Left cardiac atrium (tissue), 4 donors: ENCODE measurements around the gene TEAD3. TPM values are rescaled to one million over a fixed set of nuclear protein-coding genes. Genes with fewer than 3 reads are reported as not detected.
"Not testable (repeated sequence)": the region's sequence is repeated elsewhere in the genome, so short reads cannot be mapped to it uniquely, and the experiment has no call there.

Experiments used
- ATAC-seq, 2 donors: fragments of 200-7000 bp; cut with Tn5 transposase; one replicate each; pipeline ENCODE4 v1.9.1; 2020; ENCODE audit warnings: mild to moderate bottlenecking in 2 of 2, moderate library complexity in 2 of 2
- DNase-seq: peaks from one replicate; pipeline ENCODE4 v3.0.0-alpha.2; 2020
- intact Hi-C, 2 donors: fragments of 100-400 bp; cut with DNase I; formaldehyde crosslinking; loops; one replicate each; pipeline versions ENCODE4 v1.14.1 to v1.15.1; 2022 to 2023
- microRNA-seq, 2 donors: library from miRNA; unstranded; fragments of <30 nt; microRNA quantifications; one replicate each; pipeline ENCODE4 v1.2.0, GENCODE V29; 2020
- total RNA-seq, 2 donors: library from RNA; stranded (reverse); fragmentation: NEBNext Ultra II Directional; extraction: Animal tissue kit (Norgen Biotek cat#: 25700); gene quantifications; one replicate each; pipeline ENCODE4 v1.2.1, GENCODE V29; 2021
- donor health status: DM: no; HTN: yes; CAD: no.
- donor health status: DM: no; HTN: yes; CAD: no; lungs with severe emphysema.
- donor health status: DM: yes; HTN: yes; CAD: no.
- donor health status: Dilated cardiomyopathy.

TEAD3 gene
- total RNA-seq, 2 donors from 2014 or later: 22.4 to 39.6 TPM

DNA sequence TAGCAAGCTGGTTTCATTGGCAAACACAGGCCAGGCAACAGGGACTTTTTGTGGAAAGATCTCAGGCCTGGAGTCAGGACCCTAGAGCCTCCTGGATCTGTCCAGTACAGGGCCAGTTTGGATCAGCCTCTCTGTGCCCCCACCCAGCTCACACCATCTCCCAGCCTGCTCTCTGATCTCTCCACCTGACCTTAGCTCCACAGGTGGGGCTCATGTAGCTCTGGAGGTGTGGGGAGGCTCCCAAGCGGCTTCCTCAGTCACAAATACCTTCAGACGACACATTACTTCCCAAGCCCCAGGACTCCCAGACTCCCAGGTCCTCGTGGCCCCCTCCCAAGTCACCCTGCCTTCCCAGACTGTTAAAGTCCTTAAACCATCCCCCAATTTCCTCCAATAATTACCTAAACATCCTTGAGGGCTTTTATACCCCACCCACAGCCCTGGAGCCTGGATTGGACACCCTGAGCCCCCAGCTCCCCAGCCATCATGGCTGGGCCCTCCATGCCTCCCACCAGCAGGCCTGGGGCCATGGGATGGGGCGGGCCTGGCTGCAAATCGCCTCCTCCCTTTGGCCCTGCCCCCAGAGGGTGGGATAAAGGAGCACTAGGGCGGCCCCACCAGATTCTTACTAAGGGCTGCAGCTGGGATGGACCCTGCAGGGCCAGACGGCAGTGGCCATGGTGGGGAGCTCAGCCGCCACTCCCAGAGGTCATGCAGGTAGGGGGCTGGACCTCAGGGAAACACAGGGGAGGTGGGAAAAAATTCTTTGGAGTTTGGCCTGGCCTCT is 60.6 kb downstream of the TEAD3 start:
- DNase-seq (no peak), ATAC-seq (no peak)
- intact Hi-C loops: loop anchor here in 1 of 2 donors (5.0 kb wide), 1 partner anchor 144 kb away; no protein-coding TSS in a partner anchor

DNA sequence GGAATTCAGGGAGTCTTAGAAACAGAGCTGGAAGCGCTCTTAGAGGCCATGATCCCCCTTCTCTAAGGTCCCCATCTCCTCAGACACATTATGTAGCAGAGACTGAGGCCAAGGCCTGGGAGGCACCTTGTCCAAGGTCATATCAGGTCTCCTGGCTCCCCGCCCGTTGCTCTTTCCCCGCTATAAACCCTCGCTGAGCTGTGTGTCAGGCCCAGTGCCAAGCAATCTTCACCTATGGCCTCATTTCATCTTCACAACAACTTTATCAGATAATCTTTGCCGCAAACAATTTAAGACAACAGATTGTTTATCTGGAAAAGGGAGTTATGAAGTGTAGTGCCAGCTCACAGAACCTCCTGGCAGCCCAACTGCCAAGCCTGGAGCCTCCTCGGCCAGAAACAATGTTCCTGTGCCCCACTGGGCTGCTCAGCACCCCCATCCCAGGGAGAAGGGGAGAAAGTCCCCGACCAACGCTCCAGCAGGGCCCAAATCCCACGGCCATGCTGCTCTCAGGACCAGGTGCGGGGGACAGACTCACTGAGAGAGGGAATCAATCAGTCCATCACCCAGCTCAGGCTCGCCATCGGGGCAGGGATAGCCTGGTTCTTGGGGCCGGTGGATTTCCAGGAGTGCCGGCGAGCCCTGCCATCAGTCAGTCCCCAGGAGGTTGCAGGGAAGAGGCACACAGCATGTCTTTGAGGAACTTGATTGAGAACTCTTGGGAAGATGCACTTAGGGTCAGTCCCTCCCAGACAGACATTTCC is 61.6 kb downstream of the TEAD3 start:
- peak; percentile 36 for DNase-seq
- ATAC-seq: peak; percentile 63 to 79
- intact Hi-C loops: loop anchor here in 1 of 2 donors (5.0 kb wide), 1 partner anchor 143 kb away; no protein-coding TSS in a partner anchor

- intact Hi-C loops, DNase-seq, ATAC-seq: not testable (repeated sequence)
These were observed 64.2 kb downstream of the TEAD3 start for GRCh38 chr6:35432702-35433101.

GRCh38 chr6:35432291-35432690 is 64.6 kb downstream of the TEAD3 start:
- ATAC-seq (no peak), DNase-seq (no peak)
- intact Hi-C loops: no loop called here

GRCh38 chr6:35429463-35429862 is 67.4 kb downstream of the TEAD3 start:
- intact Hi-C loops: no loop called here
- ATAC-seq: no peak
- DNase-seq: no peak

GRCh38 chr6:35428421-35429149 is 68.3 kb downstream of the TEAD3 start:
- DNase-seq (no peak), ATAC-seq (no peak)
- intact Hi-C loops: no loop called here

GRCh38 chr6:35427851-35428321 is 69.0 kb downstream of the TEAD3 start:
- DNase-seq (no peak), ATAC-seq (no peak)
- intact Hi-C loops: no loop called here

GRCh38 chr6:35427435-35427834 is 69.4 kb downstream of the TEAD3 start:
- ATAC-seq (no peak), DNase-seq (no peak)
- intact Hi-C loops: no loop called here

DNA sequence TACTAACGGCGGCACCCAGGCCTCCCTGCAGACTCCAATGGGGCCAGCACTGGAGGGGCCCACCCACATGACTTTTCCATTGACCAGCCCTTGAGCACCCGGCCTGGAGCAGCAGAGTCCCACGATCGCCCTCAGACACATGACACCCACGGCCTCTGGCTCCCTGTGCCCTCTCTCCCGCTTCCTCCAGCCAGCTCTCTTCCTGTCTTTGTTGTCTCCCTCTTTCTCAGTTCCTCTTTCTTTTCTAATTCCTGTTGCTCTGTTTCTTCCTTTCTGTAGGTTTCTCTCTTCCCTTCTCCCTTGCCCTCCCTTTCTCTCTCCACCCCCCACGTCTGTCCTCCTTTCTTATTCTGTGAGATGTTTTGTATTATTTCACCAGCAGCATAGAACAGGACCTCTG is 70.8 kb downstream of the TEAD3 start:
- DNase-seq (no peak), ATAC-seq (peak; percentile 27 to 51)
- intact Hi-C loops: no loop called here

- DNase-seq (no peak), ATAC-seq (no peak)
- intact Hi-C loops: no loop called here
These were observed 71.6 kb downstream of the TEAD3 start for GRCh38 chr6:35425284-35425683.

Small RNA genes within 50 kb of the gene (microRNA-seq; reads per million reads assigned to microRNA genes)
- gene MIR7111: 0 reads per million in 2 donors

Other genes with a start within 250 kb of the TEAD3 start
- gene ZNF76, start 237.3 kb downstream of the TEAD3 start, total RNA-seq: 10 to 100 TPM; 24.1 to 26.4 TPM
- gene DEF6, start 199.3 kb downstream of the TEAD3 start, total RNA-seq: 1 to 10 TPM; 2.5 to 4.7 TPM
- gene PPARD, start 154.5 kb downstream of the TEAD3 start, total RNA-seq: 10 to 100 TPM; 14.1 to 21.3 TPM
- gene FANCE, start 44.7 kb downstream of the TEAD3 start, total RNA-seq: 1 to 10 TPM; 1.8 to 3.7 TPM
- gene RPL10A, start 28.7 kb downstream of the TEAD3 start, total RNA-seq: 100 to 1,000 TPM; 691 to 715 TPM
- gene TULP1, start 15.8 kb upstream of the TEAD3 start, total RNA-seq: under 1 TPM in 1 of 2 donors, not detected in 1; 0.32 TPM
- 100 to 1,000 TPM; 101 to 117 TPM for gene FKBP5, start 191.8 kb upstream of the TEAD3 start, total RNA-seq
- under 1 TPM; 0.21 to 0.29 TPM for gene ARMC12, start 240.0 kb upstream of the TEAD3 start, total RNA-seq